Liver (tissue), 9 donors: ENCODE measurements around the gene LRP5. TPM values are rescaled to one million over a fixed set of nuclear protein-coding genes. Genes with fewer than 3 reads are reported as not detected.

Experiments used
- DNase-seq: peaks from one replicate; pipeline ENCODE4 v3.0.0-alpha.2; 2017; ENCODE audit warnings: low spot score
- H3K27ac ChIP-seq, 2 donors: one replicate each; pipeline ENCODE4 v1.7.0; 2013; ENCODE audit warnings: inconsistent platforms in 2 of 2, low read length in 2 of 2, control low read depth in 1 of 2, low read depth in 1 of 2, mild to moderate bottlenecking in 1 of 2
- H3K27me3 ChIP-seq, 4 donors: one replicate each; pipeline versions ENCODE4 v1.6.1 to v1.7.0; 2013; ENCODE audit warnings: low read length in 3 of 4, inconsistent platforms in 1 of 4, mild to moderate bottlenecking in 1 of 4, moderate library complexity in 1 of 4; ENCODE audit not compliant: control insufficient read depth in 4 of 4, insufficient read depth in 4 of 4
- H3K36me3 ChIP-seq, 4 donors: one replicate each; pipeline versions ENCODE4 v1.6.1 to v1.7.0; 2013; ENCODE audit warnings: low read length in 3 of 4, mild to moderate bottlenecking in 3 of 4, low read depth in 1 of 4, moderate library complexity in 1 of 4; ENCODE audit not compliant: control insufficient read depth in 4 of 4, insufficient read depth in 3 of 4
- H3K4me1 ChIP-seq, 4 donors: one replicate each; pipeline versions ENCODE4 v1.6.1 to v1.7.0; 2013; ENCODE audit warnings: low read length in 3 of 4, mild to moderate bottlenecking in 3 of 4, moderate library complexity in 1 of 4; ENCODE audit not compliant: control insufficient read depth in 4 of 4, insufficient read depth in 4 of 4
- H3K4me3 ChIP-seq, 3 donors: one replicate each; pipeline versions ENCODE4 v1.6.1 to v1.7.0; 2013; ENCODE audit warnings: low read length in 3 of 3, control low read depth in 1 of 3, low read depth in 1 of 3, mild to moderate bottlenecking in 1 of 3
- H3K9ac ChIP-seq, 2 donors: one replicate each; pipeline ENCODE4 v1.7.0; 2013; ENCODE audit warnings: low read length in 2 of 2, mild to moderate bottlenecking in 2 of 2, moderate library complexity in 2 of 2, control low read depth in 1 of 2, low read depth in 1 of 2
- H3K9me3 ChIP-seq, 4 donors: one replicate each; pipeline versions ENCODE4 v1.6.1 to v1.7.0; 2013; ENCODE audit warnings: low read length in 3 of 4; ENCODE audit not compliant: control insufficient read depth in 4 of 4
- ATF3 ChIP-seq: IDR thresholded peaks from 2 replicates; pipeline ENCODE4 v1.6.1; 2016; ENCODE audit warnings: antibody characterized with exemption
- CTCF ChIP-seq: fragments of 150-350 bp; IDR thresholded peaks from 2 replicates; pipeline ENCODE4 v1.5.1; 2017; ENCODE audit warnings: improper control_type of control experiment, low read depth, low read length; ENCODE audit not compliant: missing input control
- EGR1 ChIP-seq, 2 donors: IDR thresholded peaks; 2 replicates each; pipeline ENCODE4 v1.6.1; 2016 to 2018; ENCODE audit warnings: antibody characterized with exemption in 2 of 2, low read depth in 2 of 2
- FOXA1 ChIP-seq: IDR thresholded peaks from 2 replicates; pipeline ENCODE4 v1.6.1; 2016; ENCODE audit warnings: antibody characterized with exemption
- FOXA2 ChIP-seq: IDR thresholded peaks from 2 replicates; pipeline ENCODE4 v1.6.1; 2016; ENCODE audit warnings: antibody characterized with exemption
- GABPA ChIP-seq, 2 donors: IDR thresholded peaks in 1 of 2; conservative IDR thresholded peaks in 1 of 2; 2 replicates each; pipeline ENCODE4 v1.6.1; 2016; ENCODE audit warnings: antibody characterized with exemption in 2 of 2, mild to moderate bottlenecking in 1 of 2, moderate library complexity in 1 of 2
- HNF4A ChIP-seq, 2 donors: conservative IDR thresholded peaks; 2 replicates each; pipeline ENCODE4 v1.6.1; 2016; ENCODE audit warnings: antibody characterized with exemption in 2 of 2, mild to moderate bottlenecking in 2 of 2
- JUND ChIP-seq, 2 donors: IDR thresholded peaks; 2 replicates each; pipeline ENCODE4 v1.6.1; 2016; ENCODE audit warnings: antibody characterized with exemption in 2 of 2
- MAX ChIP-seq: IDR thresholded peaks from 2 replicates; pipeline ENCODE4 v1.6.1; 2016; ENCODE audit warnings: antibody characterized with exemption
- RAD21 ChIP-seq, 2 donors: IDR thresholded peaks; 2 replicates each; pipeline ENCODE4 v1.6.1; 2016; ENCODE audit warnings: antibody characterized with exemption in 2 of 2, mild to moderate bottlenecking in 2 of 2
- REST ChIP-seq: IDR thresholded peaks from 2 replicates; pipeline ENCODE4 v1.6.1; 2016; ENCODE audit warnings: antibody characterized with exemption, mild to moderate bottlenecking
- RXRA ChIP-seq, 2 donors: IDR thresholded peaks; 2 replicates each; pipeline ENCODE4 v1.6.1; 2017 to 2018; ENCODE audit warnings: antibody characterized with exemption in 2 of 2, mild to moderate bottlenecking in 1 of 2
- SP1 ChIP-seq: IDR thresholded peaks from 2 replicates; pipeline ENCODE4 v1.6.1; 2018; ENCODE audit warnings: antibody characterized with exemption, mild to moderate bottlenecking
- YY1 ChIP-seq: IDR thresholded peaks from 2 replicates; pipeline ENCODE4 v1.6.1; 2016; ENCODE audit warnings: antibody characterized with exemption, mild to moderate bottlenecking
- ZBTB33 ChIP-seq: IDR thresholded peaks from 2 replicates; pipeline ENCODE4 v1.6.1; 2016; ENCODE audit warnings: antibody characterized with exemption
- WGBS: extraction: QIAGEN DNeasy Blood & Tissue Kit; methylation state at CpG from one replicate; pipeline ENCODE4 v1.1.7; 2013; 5-methylcytosine and 5-hydroxymethylcytosine counted together
- polyA plus RNA-seq, 2 donors: library from polyadenylated mRNA; stranded (reverse) in 1 of 2; unstranded in 1 of 2; fragments of 200-250 nt in 1 of 2; fragments of >200 nt in 1 of 2; fragmentation: Nextera tagmentation in 1 of 2; extraction: Ambion mirVana in 1 of 2; gene quantifications; one replicate each; pipeline versions ENCODE4 v1.2.1 to v1.2.3, GENCODE V29; 2013 to 2015
- total RNA-seq, 2 donors: library from RNA; depleted of rRNA; stranded (reverse); fragments of >200 nt; gene quantifications; one replicate each; pipeline ENCODE4 v1.2.3, GENCODE V29; 2014
- donor health status: healthy.
- donor health status: healthy.
- donor health status: healthy.
- donor health status: healthy.
- donor health status: healthy.

The LRP5 gene
- total and polyA plus RNA-seq, 4 donors: 48.9 to 99.3 (median 71.3) TPM

- H3K4me1 ChIP-seq: peaks cover 9 to 58% (median 32%) of the 10 kb centered on the region in 4 donors
- WGBS: 2% methylated on average over 23 of the region's 23 CpGs
- H3K4me3 ChIP-seq: peak overlapping the region; percentile 62 to 96 (median 89)
- TF ChIP-seq ZBTB33: no peak
- TF ChIP-seq YY1: peak; percentile 10
- TF ChIP-seq REST: peak; percentile 31
- TF ChIP-seq GABPA (IDR thresholded peaks at IDR 0.05 in 1 of 2, conservative IDR thresholded peaks at IDR 0.05 in 1 of 2): no peak
- TF ChIP-seq MAX: peak; percentile 7
- TF ChIP-seq FOXA2: no peak
- TF ChIP-seq EGR1 (IDR thresholded peaks at IDR 0.05; ENCODE audit: low read depth in 2 of 2): peak in 1 of 2 donors; percentile 3
- peak in 1 of 2 donors; percentile 0 for TF ChIP-seq HNF4A (conservative IDR thresholded peaks at IDR 0.05)
- TF ChIP-seq RAD21 (IDR thresholded peaks at IDR 0.05): peak; percentile 21 to 60
- peak; percentile 32 for TF ChIP-seq CTCF
- peak overlapping the region; percentile 97 to 99 for H3K9ac ChIP-seq
- DNase-seq: peak; percentile 50
- H3K9me3 ChIP-seq: no peaks in the 10 kb centered on the region
- H3K27ac ChIP-seq: peak overlapping the region; percentile 99
- H3K36me3 ChIP-seq: peaks cover 2 to 19% (median 16%) of the 10 kb centered on the region in 4 donors
- no peaks in the 10 kb centered on the region for H3K27me3 ChIP-seq
These were observed 41.2 kb upstream of the LRP5 start for GRCh38 chr11:68271023-68271780.

- H3K27ac ChIP-seq: peak within 1 kb of the TSS; percentile 99
- H3K27me3 ChIP-seq: no peaks in the 10 kb centered on the region
- peaks cover under 1 to 12% (median 8%) of the 10 kb centered on the region in 4 donors for H3K36me3 ChIP-seq
- H3K4me1 ChIP-seq: peaks cover 12 to 63% (median 34%) of the 10 kb centered on the region in 4 donors
- H3K9me3 ChIP-seq: no peaks in the 10 kb centered on the region
- peak within 1 kb of the TSS; percentile 81 to 96 (median 89) for H3K4me3 ChIP-seq
- peak; percentile 94 for DNase-seq
- peak within 1 kb of the TSS; percentile 97 to 99 for H3K9ac ChIP-seq
- WGBS: under 1% methylated on average over 71 of the region's 71 CpGs
- TF ChIP-seq REST: peak; percentile 89
- TF ChIP-seq JUND (IDR thresholded peaks at IDR 0.05): no peak
- TF ChIP-seq EGR1 (IDR thresholded peaks at IDR 0.05; ENCODE audit: low read depth in 2 of 2): no peak
- peak; percentile 50 for TF ChIP-seq SP1
- TF ChIP-seq FOXA1: no peak
- no peak for TF ChIP-seq HNF4A (conservative IDR thresholded peaks at IDR 0.05)
- no peak for TF ChIP-seq ATF3
- TF ChIP-seq RXRA (IDR thresholded peaks at IDR 0.05): peak; percentile 47 to 62
These were observed 40.4 kb upstream of the LRP5 start, which contains the start of gene C11orf24 for GRCh38 chr11:68271781-68272608. TSS of gene C11orf24 (minus strand) at chr11:68271973. CDS start at chr11:68263767, 8,206 bp downstream.
